ENCODE measurements around the gene HNRNPU.

HNRNPU gene

GRCh38 chr1:244800821-244801220 is 63.5 kb downstream of the HNRNPU start:
- DNase-seq: no peak

All from NCI-H226 (cell line).